WERI-Rb-1 (cell line): Measurements from ENCODE around the gene DGAT2.

Experiments
- DNase-seq: peaks from one replicate; pipeline ENCODE4 v3.0.0-alpha.2; 2020
- H3K27ac ChIP-seq: fragments of 250-450 bp; sonication (Bioruptor Pico); 2 replicates; pipeline ENCODE4 v1.5.1; 2020; ENCODE audit warnings: mild to moderate bottlenecking, moderate library complexity
- H3K27me3 ChIP-seq: fragments of 250-450 bp; sonication (Bioruptor Pico); 2 replicates; pipeline ENCODE4 v1.5.1; 2021; ENCODE audit warnings: mild to moderate bottlenecking, low read depth, moderate library complexity; ENCODE audit not compliant: insufficient read depth, severe bottlenecking
- H3K36me3 ChIP-seq: fragments of 250-450 bp; sonication (Bioruptor Pico); 2 replicates; pipeline ENCODE4 v1.5.1; 2020; ENCODE audit warnings: mild to moderate bottlenecking, moderate library complexity
- H3K4me3 ChIP-seq: 2 replicates; pipeline ENCODE4 v1.5.1; 2011; ENCODE audit warnings: low read depth, mild to moderate bottlenecking, control low read depth, low read length
- H3K9me3 ChIP-seq: fragments of 250-450 bp; sonication (Bioruptor Pico); 2 replicates; pipeline ENCODE4 v1.5.1; 2021; ENCODE audit warnings: mild to moderate bottlenecking, moderate library complexity; ENCODE audit not compliant: severe bottlenecking
- TF ChIP-seq, protein P1 (sequence below): IDR thresholded peaks from 2 replicates; pipeline ENCODE4 v1.5.1; 2011; ENCODE audit warnings: low read depth, mild to moderate bottlenecking, control low read depth, inconsistent platforms, low read length

DGAT2 gene

DNA sequence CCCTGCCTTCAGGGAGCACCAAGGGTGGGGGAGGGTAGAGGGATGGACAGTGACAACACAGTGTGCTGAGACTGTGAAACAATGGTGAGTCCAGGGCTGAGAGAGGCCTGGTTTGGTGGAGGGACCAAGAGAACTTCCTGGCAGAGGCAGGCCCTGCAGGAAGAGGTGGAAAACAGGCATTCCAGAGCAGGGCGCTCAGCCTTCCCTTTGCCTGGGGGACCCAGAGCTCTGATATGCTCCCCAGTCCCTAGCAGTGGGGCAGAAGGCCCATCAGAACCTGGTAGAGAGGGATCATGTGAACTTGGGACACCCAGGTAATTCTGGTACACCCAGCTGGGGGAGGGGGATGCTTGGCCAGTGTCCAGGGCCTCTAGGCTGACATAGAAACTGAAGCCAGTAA is 29.2 kb downstream of the DGAT2 start:
- Histone ChIP-seq H3K9me3 (no peaks in the 10 kb centered on the region), H3K36me3 (no peaks in the 10 kb centered on the region), H3K27ac (no peak overlapping the region), H3K27me3 (no peaks in the 10 kb centered on the region), H3K4me3 (no peak overlapping the region)
- no peak for DNase-seq
- TF ChIP-seq, protein P1, sequence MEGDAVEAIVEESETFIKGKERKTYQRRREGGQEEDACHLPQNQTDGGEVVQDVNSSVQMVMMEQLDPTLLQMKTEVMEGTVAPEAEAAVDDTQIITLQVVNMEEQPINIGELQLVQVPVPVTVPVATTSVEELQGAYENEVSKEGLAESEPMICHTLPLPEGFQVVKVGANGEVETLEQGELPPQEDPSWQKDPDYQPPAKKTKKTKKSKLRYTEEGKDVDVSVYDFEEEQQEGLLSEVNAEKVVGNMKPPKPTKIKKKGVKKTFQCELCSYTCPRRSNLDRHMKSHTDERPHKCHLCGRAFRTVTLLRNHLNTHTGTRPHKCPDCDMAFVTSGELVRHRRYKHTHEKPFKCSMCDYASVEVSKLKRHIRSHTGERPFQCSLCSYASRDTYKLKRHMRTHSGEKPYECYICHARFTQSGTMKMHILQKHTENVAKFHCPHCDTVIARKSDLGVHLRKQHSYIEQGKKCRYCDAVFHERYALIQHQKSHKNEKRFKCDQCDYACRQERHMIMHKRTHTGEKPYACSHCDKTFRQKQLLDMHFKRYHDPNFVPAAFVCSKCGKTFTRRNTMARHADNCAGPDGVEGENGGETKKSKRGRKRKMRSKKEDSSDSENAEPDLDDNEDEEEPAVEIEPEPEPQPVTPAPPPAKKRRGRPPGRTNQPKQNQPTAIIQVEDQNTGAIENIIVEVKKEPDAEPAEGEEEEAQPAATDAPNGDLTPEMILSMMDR, result no peak

GRCh38 chr11:75800136-75800675 is 31.6 kb downstream of the DGAT2 start:
- no peaks in the 10 kb centered on the region for H3K9me3 ChIP-seq
- TF ChIP-seq, protein P1, result no peak
- H3K27me3 ChIP-seq, result no peaks in the 10 kb centered on the region
- no peak overlapping the region for H3K4me3 ChIP-seq
- H3K27ac ChIP-seq, result no peak overlapping the region
- DNase-seq, result no peak
- H3K36me3 ChIP-seq, result no peaks in the 10 kb centered on the region

GRCh38 chr11:75800728-75801361 is 32.3 kb downstream of the DGAT2 start:
- DNase-seq, result no peak
- no peak overlapping the region for H3K27ac ChIP-seq
- TF ChIP-seq, protein P1, result 0 out of 2 replicates have a peak, but pooled peaks have one; percentile 12

DNA sequence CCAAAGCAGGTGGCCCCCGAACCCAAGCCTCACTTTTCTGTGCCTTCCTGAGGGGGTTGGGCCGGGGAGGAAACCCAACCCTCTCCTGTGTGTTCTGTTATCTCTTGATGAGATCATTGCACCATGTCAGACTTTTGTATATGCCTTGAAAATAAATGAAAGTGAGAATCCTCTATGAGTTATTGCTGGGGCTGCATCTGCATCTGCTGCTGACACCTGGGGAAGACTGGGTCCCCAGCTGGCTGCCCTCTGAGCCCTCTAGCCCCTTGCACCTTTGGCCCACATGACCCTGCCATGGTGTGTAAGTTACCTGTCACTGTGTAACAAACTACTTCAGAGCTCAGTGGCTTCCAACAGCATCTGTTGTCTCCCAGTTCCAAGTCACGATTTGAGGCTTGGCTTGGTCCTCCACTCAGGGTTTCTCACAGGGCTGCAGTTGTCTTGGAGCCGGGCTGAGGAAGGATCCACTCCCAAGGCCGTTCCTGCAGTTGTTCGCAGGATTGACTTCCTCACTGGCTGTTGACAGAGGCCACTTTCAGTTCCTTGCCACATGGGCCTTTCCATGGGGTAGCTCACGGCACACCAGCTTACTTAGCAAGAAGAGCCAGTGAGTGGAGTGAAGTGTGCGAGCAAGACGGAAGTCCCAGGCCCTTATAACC is 32.9 kb downstream of the DGAT2 start:
- no peaks in the 10 kb centered on the region for H3K9me3 ChIP-seq
- H3K27ac ChIP-seq, result no peak overlapping the region
- DNase-seq, result no peak
- TF ChIP-seq, protein P1, result no peak
- no peaks in the 10 kb centered on the region for H3K36me3 ChIP-seq
- H3K4me3 ChIP-seq, result no peak overlapping the region
- H3K27me3 ChIP-seq, result no peaks in the 10 kb centered on the region

More at GRCh38 chr11:75800728-75801361, 32.3 kb downstream of the DGAT2 start:
- no peaks in the 10 kb centered on the region for H3K36me3 ChIP-seq
- H3K4me3 ChIP-seq, result no peak overlapping the region
- H3K9me3 ChIP-seq, result no peaks in the 10 kb centered on the region
- no peaks in the 10 kb centered on the region for H3K27me3 ChIP-seq

DNA sequence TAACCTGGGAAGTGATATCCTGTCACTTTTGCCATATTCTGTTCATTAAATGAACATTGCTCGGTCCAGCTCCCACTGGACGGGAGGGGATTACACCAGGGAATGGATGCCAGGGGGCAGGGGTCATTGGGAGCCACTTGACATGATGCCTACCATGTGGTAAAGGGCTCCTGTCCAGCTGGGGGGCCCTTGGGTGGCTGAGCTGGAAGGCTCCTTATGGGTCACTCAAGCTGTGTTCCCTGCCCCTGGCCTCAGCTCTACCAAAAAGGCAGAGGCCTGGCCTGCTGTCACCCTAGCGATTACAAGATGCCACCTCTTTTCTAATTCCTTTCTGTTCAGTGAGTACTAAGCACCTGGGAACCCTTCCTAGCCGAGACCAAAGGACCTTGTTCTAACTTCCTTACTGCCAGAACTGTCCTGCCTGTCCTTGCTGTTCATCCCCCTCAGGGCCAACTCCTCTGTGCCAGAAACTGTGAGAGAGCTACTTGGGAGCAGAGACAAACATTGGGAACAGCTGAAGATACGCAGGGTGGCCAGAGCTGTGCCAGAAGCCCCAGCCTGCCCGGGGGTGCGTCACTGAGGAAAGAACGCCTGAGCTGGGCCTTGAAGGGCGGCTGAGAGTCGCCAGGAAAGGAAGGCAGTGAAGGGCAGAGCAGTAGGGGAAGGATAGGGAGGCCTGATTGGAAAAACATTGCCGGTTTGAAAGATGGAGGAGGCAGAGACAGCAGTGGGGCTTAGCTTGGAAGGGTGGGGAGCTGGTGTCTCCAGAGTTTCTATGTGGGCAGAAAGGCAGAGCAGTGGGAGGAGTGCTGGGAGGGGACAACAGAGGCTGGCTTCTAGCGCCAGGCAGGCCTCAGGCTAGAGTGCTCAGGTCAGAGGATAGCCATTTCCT is 33.7 kb downstream of the DGAT2 start:
- DNase-seq, result no peak
- Histone ChIP-seq H3K4me3 (no peak overlapping the region), H3K27me3 (no peaks in the 10 kb centered on the region), H3K27ac (no peak overlapping the region), H3K36me3 (no peaks in the 10 kb centered on the region), H3K9me3 (no peaks in the 10 kb centered on the region)
- TF ChIP-seq, protein P1, result no peak
